Glutamatergic neuron (in vitro differentiated cells): Measurements from ENCODE around the gene ADIPOR2. TPM values are rescaled to one million over a fixed set of nuclear protein-coding genes. Genes with fewer than 3 reads are reported as not detected.
A peak's percentile ranks its signal among the peaks of the same experiment; 100 is the strongest.
"Not testable (repeated sequence)": the region's sequence is repeated elsewhere in the genome, so short reads cannot be mapped to it uniquely, and the experiment has no call there.

Experiments used
- DNase-seq: peaks from one replicate; pipeline ENCODE4 v3.0.0; 2022
- H3K27ac Mint-ChIP-seq: one replicate; pipeline ENCODE4 v1.8.0; 2020; ENCODE audit warnings: mild to moderate bottlenecking, mixed read lengths, inconsistent platforms; ENCODE audit not compliant: unreplicated experiment
- H3K27me3 Mint-ChIP-seq: one replicate; pipeline ENCODE4 v1.8.0; 2020; ENCODE audit warnings: mild to moderate bottlenecking, moderate library complexity, mixed read lengths, inconsistent platforms; ENCODE audit not compliant: unreplicated experiment
- H3K36me3 Mint-ChIP-seq: one replicate; pipeline ENCODE4 v1.8.0; 2020; ENCODE audit warnings: mild to moderate bottlenecking, mixed read lengths, inconsistent platforms; ENCODE audit not compliant: unreplicated experiment
- H3K4me1 Mint-ChIP-seq: one replicate; pipeline ENCODE4 v1.8.0; 2020; ENCODE audit warnings: mild to moderate bottlenecking, low read depth, mixed read lengths, inconsistent platforms; ENCODE audit not compliant: unreplicated experiment
- H3K4me3 Mint-ChIP-seq: one replicate; pipeline ENCODE4 v1.8.0; 2020; ENCODE audit warnings: mild to moderate bottlenecking, mixed read lengths, inconsistent platforms; ENCODE audit not compliant: unreplicated experiment
- H3K9me3 Mint-ChIP-seq: one replicate; pipeline ENCODE4 v1.8.0; 2020; ENCODE audit warnings: mild to moderate bottlenecking, moderate library complexity, mixed read lengths, inconsistent platforms; ENCODE audit not compliant: unreplicated experiment
- total RNA-seq: library from RNA; stranded (reverse); fragmentation: NEBNext Ultra II Directional; extraction: Animal tissue kit (Norgen Biotek cat#: 25700); gene quantifications from one replicate; pipeline ENCODE4 v1.2.1, GENCODE V29; 2021; ENCODE audit not compliant: unreplicated experiment
- TF ChIP-seq, protein P1 (sequence below): fragments of 200-600 bp; sonication (generic); IDR thresholded peaks from one replicate; pipeline ENCODE4 v1.5.0; 2021; ENCODE audit not compliant: partially characterized antibody, unreplicated experiment

Gene ADIPOR2
- total RNA-seq, 1 donor from 2014 or later, result 43.3 TPM

GRCh38 chr12:1815108-1815507, 124.2 kb downstream of the ADIPOR2 start:
- H3K27me3 Mint-ChIP-seq, result peaks cover 20% of the 10 kb centered on the region
- DNase-seq, result no peak
- TF ChIP-seq, protein P1, sequence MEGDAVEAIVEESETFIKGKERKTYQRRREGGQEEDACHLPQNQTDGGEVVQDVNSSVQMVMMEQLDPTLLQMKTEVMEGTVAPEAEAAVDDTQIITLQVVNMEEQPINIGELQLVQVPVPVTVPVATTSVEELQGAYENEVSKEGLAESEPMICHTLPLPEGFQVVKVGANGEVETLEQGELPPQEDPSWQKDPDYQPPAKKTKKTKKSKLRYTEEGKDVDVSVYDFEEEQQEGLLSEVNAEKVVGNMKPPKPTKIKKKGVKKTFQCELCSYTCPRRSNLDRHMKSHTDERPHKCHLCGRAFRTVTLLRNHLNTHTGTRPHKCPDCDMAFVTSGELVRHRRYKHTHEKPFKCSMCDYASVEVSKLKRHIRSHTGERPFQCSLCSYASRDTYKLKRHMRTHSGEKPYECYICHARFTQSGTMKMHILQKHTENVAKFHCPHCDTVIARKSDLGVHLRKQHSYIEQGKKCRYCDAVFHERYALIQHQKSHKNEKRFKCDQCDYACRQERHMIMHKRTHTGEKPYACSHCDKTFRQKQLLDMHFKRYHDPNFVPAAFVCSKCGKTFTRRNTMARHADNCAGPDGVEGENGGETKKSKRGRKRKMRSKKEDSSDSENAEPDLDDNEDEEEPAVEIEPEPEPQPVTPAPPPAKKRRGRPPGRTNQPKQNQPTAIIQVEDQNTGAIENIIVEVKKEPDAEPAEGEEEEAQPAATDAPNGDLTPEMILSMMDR, result no peak
- peaks cover 16% of the 10 kb centered on the region for H3K4me1 Mint-ChIP-seq
- peaks cover 6% of the 10 kb centered on the region for H3K36me3 Mint-ChIP-seq
- peaks cover 11% of the 10 kb centered on the region for H3K9me3 Mint-ChIP-seq
- H3K27ac Mint-ChIP-seq, result no peak overlapping the region
- no peak overlapping the region for H3K4me3 Mint-ChIP-seq

DNA sequence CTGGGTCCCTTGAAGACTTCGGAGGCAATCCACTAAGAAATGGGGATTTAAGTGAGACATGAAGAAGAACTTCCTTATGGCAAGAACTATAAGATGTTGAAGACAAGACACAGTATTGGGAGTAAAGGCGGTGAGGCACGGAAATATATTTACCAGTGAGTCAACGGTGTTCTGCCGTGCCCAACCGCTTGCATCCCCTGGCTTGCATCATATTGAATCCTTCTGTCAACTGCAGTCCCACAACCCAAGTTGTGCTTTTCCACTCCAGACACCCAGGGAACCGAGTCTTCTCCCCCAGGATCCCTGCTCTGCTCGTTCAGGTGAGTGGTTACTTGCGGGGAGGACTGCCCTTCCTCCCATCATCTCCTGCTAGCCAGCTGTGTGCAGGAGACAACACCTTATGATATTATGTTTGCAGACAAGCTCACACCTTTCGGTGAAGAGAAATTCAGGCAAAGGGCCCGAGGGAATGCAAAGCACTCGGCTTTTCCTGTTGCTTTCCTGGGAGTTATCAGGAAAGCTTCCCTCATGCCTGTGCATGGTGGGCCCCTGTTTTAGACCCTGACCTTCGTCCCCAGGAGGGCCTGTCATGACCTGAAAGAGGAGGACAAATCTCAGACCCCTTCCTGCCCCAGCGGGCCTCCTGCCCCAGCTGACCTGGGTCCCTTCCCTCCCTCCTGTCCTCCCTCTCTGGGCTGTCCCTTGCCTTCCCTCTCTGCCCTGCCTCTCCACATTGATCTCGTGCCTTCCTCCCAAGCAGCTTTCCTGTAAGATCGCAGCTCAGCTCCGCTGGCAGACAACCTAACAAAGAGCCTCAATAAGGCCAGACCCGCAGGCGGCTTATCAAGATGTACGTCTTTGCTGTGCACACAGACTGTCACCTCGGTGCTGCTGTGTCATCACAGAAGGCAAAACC, 125.2 kb downstream of the ADIPOR2 start:
- peaks cover 16% of the 10 kb centered on the region for H3K9me3 Mint-ChIP-seq
- H3K4me3 Mint-ChIP-seq, result no peak overlapping the region
- no peak for DNase-seq
- TF ChIP-seq, protein P1, result no peak
- peaks cover 6% of the 10 kb centered on the region for H3K36me3 Mint-ChIP-seq
- peak overlapping the region; percentile 0 for H3K27ac Mint-ChIP-seq
- H3K4me1 Mint-ChIP-seq, result peaks cover 25% of the 10 kb centered on the region
- peaks cover 19% of the 10 kb centered on the region for H3K27me3 Mint-ChIP-seq

GRCh38 chr12:1816730-1817348, 126.0 kb downstream of the ADIPOR2 start:
- peaks cover 6% of the 10 kb centered on the region for H3K36me3 Mint-ChIP-seq
- DNase-seq, result no peak
- no peak overlapping the region for H3K4me3 Mint-ChIP-seq
- H3K27me3 Mint-ChIP-seq, result peaks cover 19% of the 10 kb centered on the region
- H3K4me1 Mint-ChIP-seq, result peaks cover 25% of the 10 kb centered on the region
- H3K27ac Mint-ChIP-seq, result peak overlapping the region; percentile 0
- H3K9me3 Mint-ChIP-seq, result peaks cover 16% of the 10 kb centered on the region
- TF ChIP-seq, protein P1, result no peak

GRCh38 chr12:1817928-1818327, 127.1 kb downstream of the ADIPOR2 start:
- not testable (repeated sequence) for H3K27ac Mint-ChIP-seq, H3K4me3 Mint-ChIP-seq, H3K36me3 Mint-ChIP-seq, DNase-seq
- Mint-ChIP-seq H3K27me3 (peaks cover 19% of the 10 kb centered on the region), H3K4me1 (peaks cover 28% of the 10 kb centered on the region), H3K9me3 (peaks cover 14% of the 10 kb centered on the region)

- TF ChIP-seq, protein P1, result no peak
- Mint-ChIP-seq H3K27ac (peak overlapping the region; percentile 96), H3K4me3 (peak overlapping the region; percentile 83), H3K36me3 (peaks cover 6% of the 10 kb centered on the region), H3K27me3 (peaks cover 19% of the 10 kb centered on the region), H3K9me3 (peaks cover 16% of the 10 kb centered on the region), H3K4me1 (peaks cover 28% of the 10 kb centered on the region)
- DNase-seq, result no peak
These were observed 128.2 kb downstream of the ADIPOR2 start for GRCh38 chr12:1819050-1819449.
